Measurements from ENCODE around the gene ADAMTS7. TPM values are rescaled to one million over a fixed set of nuclear protein-coding genes. Genes with fewer than 3 reads are reported as not detected.

Gene ADAMTS7
- total RNA-seq, 4 donors from 2014 or later, result 0.95 to 4.8 (median 1.7) TPM

DNA sequence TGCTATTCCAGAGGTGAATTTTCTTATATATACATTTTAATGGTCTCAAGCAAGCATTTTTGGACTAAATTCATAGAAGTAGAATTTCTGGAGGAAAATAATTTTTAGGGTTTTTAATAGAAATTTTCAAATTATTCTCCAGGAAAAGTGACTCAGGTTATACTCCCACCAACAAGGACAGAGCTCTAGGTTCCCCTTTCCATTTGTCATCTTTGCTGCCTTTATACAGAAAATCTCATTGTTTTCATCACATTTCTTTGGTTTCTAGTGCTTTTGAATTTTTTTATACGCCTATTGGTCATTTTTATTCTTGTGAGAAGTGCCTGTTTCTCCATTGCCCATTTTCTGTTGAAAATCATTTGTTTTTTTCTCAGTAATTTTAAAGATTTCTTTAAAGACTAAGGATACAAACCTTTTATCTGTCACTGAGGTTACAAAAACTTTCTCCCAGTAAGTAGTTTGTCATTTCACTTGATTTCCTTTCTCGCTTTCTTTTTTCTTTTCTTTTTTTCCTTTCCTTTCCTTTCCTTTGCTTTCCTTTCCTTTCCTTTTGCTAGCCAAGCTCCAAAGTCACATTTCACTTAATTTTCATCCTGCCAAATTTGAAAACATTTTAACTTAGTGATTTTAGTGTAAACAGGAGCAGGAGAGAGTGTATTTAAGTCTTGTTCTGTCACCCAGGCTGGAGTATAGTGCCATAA lies 93.2 kb downstream of the ADAMTS7 start:
- intact Hi-C loops (cut with DNase I; ENCODE audit: low total_unique reads) (no loop called here), in situ Hi-C loops (cut with MboI; ENCODE audit: low pct_ligation_motif_present in 1 of 4, low pct_unique_long_range_greater_than_20kb in 1 of 4, low sequenced_read_pairs in 3 of 4) (no loop called here)
- Histone ChIP-seq H3K4me3 (no peak overlapping the region), H3K27ac (peak overlapping the region in 1 of 4 donors; percentile 16), H3K4me1 (peaks cover 0 to 2% (median 0%) of the 10 kb centered on the region in 4 donors), H3K9me3 (no peaks in the 10 kb centered on the region), H3K27me3 (no peaks in the 10 kb centered on the region), H3K36me3 (no peaks in the 10 kb centered on the region)
- no peak for DNase-seq
- 81 to 90% methylated on average over 2 of the region's 2 CpGs for WGBS, 2 donors (ENCODE audit: low coverage in 1 of 2)
- TF ChIP-seq, protein P1, sequence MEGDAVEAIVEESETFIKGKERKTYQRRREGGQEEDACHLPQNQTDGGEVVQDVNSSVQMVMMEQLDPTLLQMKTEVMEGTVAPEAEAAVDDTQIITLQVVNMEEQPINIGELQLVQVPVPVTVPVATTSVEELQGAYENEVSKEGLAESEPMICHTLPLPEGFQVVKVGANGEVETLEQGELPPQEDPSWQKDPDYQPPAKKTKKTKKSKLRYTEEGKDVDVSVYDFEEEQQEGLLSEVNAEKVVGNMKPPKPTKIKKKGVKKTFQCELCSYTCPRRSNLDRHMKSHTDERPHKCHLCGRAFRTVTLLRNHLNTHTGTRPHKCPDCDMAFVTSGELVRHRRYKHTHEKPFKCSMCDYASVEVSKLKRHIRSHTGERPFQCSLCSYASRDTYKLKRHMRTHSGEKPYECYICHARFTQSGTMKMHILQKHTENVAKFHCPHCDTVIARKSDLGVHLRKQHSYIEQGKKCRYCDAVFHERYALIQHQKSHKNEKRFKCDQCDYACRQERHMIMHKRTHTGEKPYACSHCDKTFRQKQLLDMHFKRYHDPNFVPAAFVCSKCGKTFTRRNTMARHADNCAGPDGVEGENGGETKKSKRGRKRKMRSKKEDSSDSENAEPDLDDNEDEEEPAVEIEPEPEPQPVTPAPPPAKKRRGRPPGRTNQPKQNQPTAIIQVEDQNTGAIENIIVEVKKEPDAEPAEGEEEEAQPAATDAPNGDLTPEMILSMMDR (IDR thresholded peaks at IDR 0.05), result no peak
- TF ChIP-seq EP300 (IDR thresholded peaks at IDR 0.05; ENCODE audit: low read depth) (no peak), POLR2AphosphoS5 (IDR thresholded peaks at IDR 0.05) (no peak), POLR2A (IDR thresholded peaks at IDR 0.05) (no peak)

DNA sequence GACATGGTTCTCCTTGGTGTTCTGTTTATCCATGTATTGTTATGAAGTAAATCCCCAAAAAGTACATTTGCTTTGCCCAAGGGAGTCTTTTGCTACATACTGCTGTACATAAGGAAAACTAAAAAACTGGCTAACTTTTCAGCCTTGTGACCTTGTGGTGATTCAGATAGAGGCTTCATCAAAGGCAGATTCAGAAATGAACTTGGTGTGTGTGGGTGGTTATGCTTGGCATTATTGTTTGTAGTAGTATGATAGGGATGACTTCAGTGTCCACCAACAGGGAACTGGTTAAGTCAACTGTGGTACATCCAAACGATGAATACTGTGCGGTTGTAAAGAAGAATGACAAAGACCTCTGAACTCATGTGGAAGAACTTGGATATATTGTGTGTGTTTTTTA lies 94.6 kb downstream of the ADAMTS7 start:
- in situ Hi-C loops (cut with MboI; ENCODE audit: low pct_ligation_motif_present in 1 of 4, low pct_unique_long_range_greater_than_20kb in 1 of 4, low sequenced_read_pairs in 3 of 4) (no loop called here), intact Hi-C loops (cut with DNase I; ENCODE audit: low total_unique reads) (no loop called here)
- 67 to 74% methylated on average over 2 of the region's 2 CpGs for WGBS, 2 donors (ENCODE audit: low coverage in 1 of 2)

DNA sequence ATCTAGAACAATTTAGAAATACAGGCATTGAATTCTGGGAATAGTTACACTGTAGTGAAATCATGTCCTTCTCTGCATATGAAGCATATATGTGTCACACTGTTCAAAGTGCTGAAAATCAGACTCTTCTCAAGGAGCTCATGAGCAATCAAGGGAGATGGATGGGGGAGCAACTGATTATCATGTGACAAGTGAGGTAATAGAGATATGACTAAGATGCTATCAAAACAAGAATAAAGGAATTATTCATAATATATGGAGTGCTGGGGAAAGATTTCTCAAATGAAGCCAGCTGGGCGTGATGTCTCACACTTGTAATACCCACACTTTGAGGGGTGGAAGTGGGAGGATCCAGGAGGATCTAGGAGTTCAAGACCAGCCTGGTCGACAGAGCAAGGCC lies 95.3 kb downstream of the ADAMTS7 start:
- peaks cover 0 to 2% (median 0%) of the 10 kb centered on the region in 4 donors for H3K4me1 ChIP-seq
- no peak overlapping the region for H3K27ac ChIP-seq
- H3K27me3 ChIP-seq, result no peaks in the 10 kb centered on the region
- 54 to 73% methylated on average over 2 of the region's 2 CpGs for WGBS, 2 donors (ENCODE audit: low coverage in 1 of 2)
- intact Hi-C loops (cut with DNase I; ENCODE audit: low total_unique reads), result no loop called here
- no peaks in the 10 kb centered on the region for H3K36me3 ChIP-seq
- TF ChIP-seq POLR2AphosphoS5 (IDR thresholded peaks at IDR 0.05), result no peak
- TF ChIP-seq, protein P1 (IDR thresholded peaks at IDR 0.05), result no peak
- TF ChIP-seq EP300 (IDR thresholded peaks at IDR 0.05; ENCODE audit: low read depth), result no peak
- no peak for TF ChIP-seq POLR2A (IDR thresholded peaks at IDR 0.05)
- H3K9me3 ChIP-seq, result no peaks in the 10 kb centered on the region
- in situ Hi-C loops (cut with MboI; ENCODE audit: low pct_ligation_motif_present in 1 of 4, low pct_unique_long_range_greater_than_20kb in 1 of 4, low sequenced_read_pairs in 3 of 4), result no loop called here
- DNase-seq, result no peak
- H3K4me3 ChIP-seq, result no peak overlapping the region

More for the DNA sequence above, 94.6 kb downstream of the ADAMTS7 start:
- Histone ChIP-seq H3K9me3 (no peaks in the 10 kb centered on the region), H3K4me3 (no peak overlapping the region), H3K36me3 (no peaks in the 10 kb centered on the region), H3K27ac (no peak overlapping the region), H3K4me1 (peaks cover 0 to 2% (median 0%) of the 10 kb centered on the region in 4 donors), H3K27me3 (no peaks in the 10 kb centered on the region)
- TF ChIP-seq POLR2AphosphoS5 (IDR thresholded peaks at IDR 0.05), result no peak
- TF ChIP-seq POLR2A (IDR thresholded peaks at IDR 0.05), result no peak
- TF ChIP-seq, protein P1 (IDR thresholded peaks at IDR 0.05), result no peak
- TF ChIP-seq EP300 (IDR thresholded peaks at IDR 0.05; ENCODE audit: low read depth), result no peak
- DNase-seq, result no peak

DNA sequence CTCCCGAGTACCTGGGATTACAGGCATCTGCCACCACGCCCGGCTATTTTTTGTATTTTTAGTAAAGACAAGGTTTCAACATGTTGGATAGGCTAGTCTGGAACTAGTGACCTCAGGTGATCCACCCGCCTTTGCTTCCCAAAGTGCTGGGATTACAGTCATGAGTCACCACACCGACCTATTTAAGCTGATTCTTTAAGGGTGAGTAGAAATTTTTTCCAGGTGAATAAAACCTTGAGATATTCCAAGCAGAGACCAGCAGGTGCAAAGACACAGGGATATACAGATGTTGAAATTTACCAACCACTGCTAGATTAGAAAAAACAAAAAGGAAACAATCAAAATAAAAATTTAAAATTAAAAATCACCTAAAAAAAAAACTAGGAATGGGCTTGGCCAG lies 95.8 kb downstream of the ADAMTS7 start:
- 81 to 100% methylated on average over 1 to 5 of the region's 5 CpGs for WGBS, 2 donors (ENCODE audit: low coverage in 1 of 2)
- TF ChIP-seq EP300 (IDR thresholded peaks at IDR 0.05; ENCODE audit: low read depth) (no peak), POLR2A (IDR thresholded peaks at IDR 0.05) (no peak), POLR2AphosphoS5 (IDR thresholded peaks at IDR 0.05) (no peak)
- TF ChIP-seq, protein P1 (IDR thresholded peaks at IDR 0.05), result no peak
- H3K9me3 ChIP-seq, result no peaks in the 10 kb centered on the region
- H3K36me3 ChIP-seq, result no peaks in the 10 kb centered on the region
- peaks cover 0 to 2% (median 0%) of the 10 kb centered on the region in 4 donors for H3K4me1 ChIP-seq
- H3K27me3 ChIP-seq, result no peaks in the 10 kb centered on the region
- H3K4me3 ChIP-seq, result no peak overlapping the region
- no peak for DNase-seq
- in situ Hi-C loops (cut with MboI; ENCODE audit: low pct_ligation_motif_present in 1 of 4, low pct_unique_long_range_greater_than_20kb in 1 of 4, low sequenced_read_pairs in 3 of 4) (no loop called here), intact Hi-C loops (cut with DNase I; ENCODE audit: low total_unique reads) (no loop called here)
- H3K27ac ChIP-seq, result no peak overlapping the region
